ENCODE data around the gene MND1.

The MND1 gene

DNA sequence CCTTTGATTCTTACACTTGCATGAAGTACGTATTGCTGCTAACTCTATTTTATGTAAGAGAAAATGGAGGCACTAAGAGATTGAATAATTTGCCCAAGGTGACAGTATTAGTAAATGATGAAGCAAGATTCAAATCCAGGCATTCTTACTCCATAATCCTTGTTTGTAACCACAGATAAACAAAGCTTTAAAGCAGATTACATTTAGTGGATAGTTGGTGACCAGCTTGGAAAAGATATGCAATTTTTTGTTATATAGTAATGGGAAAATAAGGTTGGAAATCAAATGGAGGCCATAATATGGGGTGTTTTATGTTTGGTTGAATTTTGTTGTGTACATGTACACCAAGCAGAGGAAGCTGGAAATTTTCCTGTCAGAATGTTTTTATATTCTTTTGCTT is 30.8 kb downstream of the MND1 start:
- peaks cover 13% of the 10 kb centered on the region for H3K36me3 ChIP-seq (ENCODE audit: insufficient read depth, insufficient read length, low read length)
- no peaks in the 10 kb centered on the region for H3K4me1 ChIP-seq (ENCODE audit: insufficient read depth, insufficient read length)
- H3K9me3 ChIP-seq (ENCODE audit: insufficient read depth, low read length) = peaks cover 10% of the 10 kb centered on the region
- no peak for DNase-seq (ENCODE audit: low read depth, low spot score)
- no peaks in the 10 kb centered on the region for H3K27me3 ChIP-seq (ENCODE audit: insufficient read depth, insufficient read length)
- H3K4me3 ChIP-seq (ENCODE audit: insufficient read length, low read depth) = no peak overlapping the region
- TF ChIP-seq YY1 (IDR thresholded peaks at IDR 0.05; ENCODE audit: insufficient read depth, insufficient read length) = no peak
- H3K9ac ChIP-seq (ENCODE audit: insufficient read length, low read depth) = no peak overlapping the region

DNA sequence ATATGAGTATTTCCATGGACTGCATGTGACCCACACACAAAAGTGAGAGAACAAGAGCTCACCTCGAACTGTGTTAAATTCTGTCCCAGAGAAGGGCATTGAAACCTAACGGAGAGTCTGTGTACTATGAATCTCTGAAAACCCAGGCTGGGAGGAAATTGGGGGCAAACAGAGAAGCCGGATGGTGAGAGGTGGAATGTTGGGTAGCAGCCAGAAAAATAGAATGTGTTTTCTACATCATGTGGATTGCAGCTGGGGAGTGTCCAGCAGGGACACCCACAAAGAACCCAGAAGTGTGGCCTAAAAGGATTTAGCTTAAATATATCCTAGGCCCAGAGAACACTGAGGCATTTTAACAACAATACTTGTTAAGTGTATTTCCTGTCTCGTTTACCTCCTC is 38.6 kb downstream of the MND1 start:
- peaks cover 2% of the 10 kb centered on the region for H3K36me3 ChIP-seq (ENCODE audit: insufficient read depth, insufficient read length, low read length)
- no peak for DNase-seq (ENCODE audit: low read depth, low spot score)
- TF ChIP-seq ZNF274 (IDR thresholded peaks at IDR 0.05; ENCODE audit: low read depth, low read length) = no peak
- TF ChIP-seq SUZ12 (IDR thresholded peaks at IDR 0.05; ENCODE audit: extremely low read depth, insufficient read depth, insufficient read length) = no peak
- no peak for TF ChIP-seq YY1 (IDR thresholded peaks at IDR 0.05; ENCODE audit: insufficient read depth, insufficient read length)
- H3K4me3 ChIP-seq (ENCODE audit: insufficient read length, low read depth) = no peak overlapping the region
- no peaks in the 10 kb centered on the region for H3K27me3 ChIP-seq (ENCODE audit: insufficient read depth, insufficient read length)
- no peaks in the 10 kb centered on the region for H3K9me3 ChIP-seq (ENCODE audit: insufficient read depth, low read length)
- H3K4me1 ChIP-seq (ENCODE audit: insufficient read depth, insufficient read length) = no peaks in the 10 kb centered on the region
- H3K9ac ChIP-seq (ENCODE audit: insufficient read length, low read depth) = no peak overlapping the region

DNA sequence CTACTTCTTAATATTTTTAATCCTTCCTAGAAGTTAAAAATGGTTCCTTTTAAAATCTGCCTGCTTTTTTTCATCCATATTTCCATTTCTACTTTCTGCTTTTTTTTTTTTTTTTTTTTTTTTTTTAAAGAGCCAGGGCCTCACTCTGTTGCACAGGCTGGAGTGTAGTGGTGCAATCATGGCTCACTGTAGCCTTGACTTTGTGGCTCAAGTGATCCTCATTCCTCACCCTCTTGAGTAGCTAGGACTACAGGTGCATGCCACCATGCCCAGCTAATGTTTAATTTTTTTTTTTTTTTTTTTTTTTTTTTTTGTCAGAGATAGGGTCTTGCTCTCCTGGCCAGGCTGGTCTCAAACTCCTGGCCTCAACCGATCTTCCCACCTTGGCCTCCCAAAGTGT is 39.7 kb downstream of the MND1 start:
- Histone ChIP-seq H3K36me3 (ENCODE audit: insufficient read depth, insufficient read length, low read length) (peaks cover 6% of the 10 kb centered on the region), H3K9me3 (ENCODE audit: insufficient read depth, low read length) (no peaks in the 10 kb centered on the region)

GRCh38 chr4:153385784-153386183 is 41.3 kb downstream of the MND1 start:
- H3K9me3 ChIP-seq (ENCODE audit: insufficient read depth, low read length) = no peaks in the 10 kb centered on the region
- TF ChIP-seq YY1 (IDR thresholded peaks at IDR 0.05; ENCODE audit: insufficient read depth, insufficient read length) = no peak
- H3K9ac ChIP-seq (ENCODE audit: insufficient read length, low read depth) = no peak overlapping the region
- H3K4me1 ChIP-seq (ENCODE audit: insufficient read depth, insufficient read length) = no peaks in the 10 kb centered on the region
- no peaks in the 10 kb centered on the region for H3K27me3 ChIP-seq (ENCODE audit: insufficient read depth, insufficient read length)
- no peak for DNase-seq (ENCODE audit: low read depth, low spot score)
- H3K4me3 ChIP-seq (ENCODE audit: insufficient read length, low read depth) = no peak overlapping the region
- H3K36me3 ChIP-seq (ENCODE audit: insufficient read depth, insufficient read length, low read length) = peaks cover 6% of the 10 kb centered on the region

More for the DNA sequence above, 39.7 kb downstream of the MND1 start:
- H3K27me3 ChIP-seq (ENCODE audit: insufficient read depth, insufficient read length) = no peaks in the 10 kb centered on the region
- no peak for TF ChIP-seq YY1 (IDR thresholded peaks at IDR 0.05; ENCODE audit: insufficient read depth, insufficient read length)
- no peak for TF ChIP-seq SUZ12 (IDR thresholded peaks at IDR 0.05; ENCODE audit: extremely low read depth, insufficient read depth, insufficient read length)
- TF ChIP-seq ZNF274 (IDR thresholded peaks at IDR 0.05; ENCODE audit: low read depth, low read length) = no peak
- H3K9ac ChIP-seq (ENCODE audit: insufficient read length, low read depth) = no peak overlapping the region
- H3K4me3 ChIP-seq (ENCODE audit: insufficient read length, low read depth) = no peak overlapping the region
- no peak for DNase-seq (ENCODE audit: low read depth, low spot score)
- H3K4me1 ChIP-seq (ENCODE audit: insufficient read depth, insufficient read length) = no peaks in the 10 kb centered on the region

DNA sequence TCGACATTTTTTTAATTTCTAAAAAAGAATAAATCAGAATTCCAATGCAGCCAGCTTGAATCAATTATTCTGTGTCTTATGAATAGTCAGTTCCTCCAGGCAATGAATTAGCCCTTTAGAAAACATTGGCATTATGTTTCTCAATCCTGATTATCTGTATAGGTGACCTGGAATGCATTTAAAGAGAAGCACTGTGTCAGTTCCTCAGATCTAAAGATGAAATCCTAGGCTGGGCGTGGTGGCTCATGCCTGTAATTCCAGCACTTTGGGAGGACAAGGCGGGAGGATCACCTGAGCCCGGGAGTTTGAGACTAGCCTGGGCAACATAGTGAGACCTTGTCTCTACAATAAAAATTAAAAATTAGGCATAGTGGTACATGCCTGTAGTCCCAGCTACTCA is 43.5 kb downstream of the MND1 start:
- Histone ChIP-seq H3K4me3 (ENCODE audit: insufficient read length, low read depth) (no peak overlapping the region), H3K36me3 (ENCODE audit: insufficient read depth, insufficient read length, low read length) (peaks cover 6% of the 10 kb centered on the region), H3K27me3 (ENCODE audit: insufficient read depth, insufficient read length) (no peaks in the 10 kb centered on the region), H3K9me3 (ENCODE audit: insufficient read depth, low read length) (no peaks in the 10 kb centered on the region), H3K4me1 (ENCODE audit: insufficient read depth, insufficient read length) (no peaks in the 10 kb centered on the region), H3K9ac (ENCODE audit: insufficient read length, low read depth) (no peak overlapping the region)
- no peak for DNase-seq (ENCODE audit: low read depth, low spot score)
- TF ChIP-seq ZNF274 (IDR thresholded peaks at IDR 0.05; ENCODE audit: low read depth, low read length) (no peak), YY1 (IDR thresholded peaks at IDR 0.05; ENCODE audit: insufficient read depth, insufficient read length) (no peak), SUZ12 (IDR thresholded peaks at IDR 0.05; ENCODE audit: extremely low read depth, insufficient read depth, insufficient read length) (no peak)

DNA sequence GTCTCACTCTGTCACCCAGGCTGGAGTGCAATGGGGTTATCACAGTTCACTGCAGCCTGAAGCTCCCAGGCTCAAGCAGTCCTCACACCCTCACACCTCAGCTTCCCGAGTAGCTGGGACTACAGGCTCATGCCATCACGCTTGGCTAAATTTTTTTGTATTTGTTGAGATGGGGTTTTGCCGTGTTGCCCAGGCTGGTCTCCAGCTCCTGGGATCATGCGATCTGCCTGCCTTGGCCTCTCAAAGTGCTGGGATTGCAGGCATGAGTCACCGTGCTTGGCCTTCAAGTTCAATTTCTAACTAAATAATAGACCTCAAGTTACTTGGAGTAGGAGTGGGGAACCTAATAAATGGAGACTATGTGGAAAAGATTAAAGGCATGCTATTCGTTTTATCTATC is 48.9 kb downstream of the MND1 start:
- no peak for TF ChIP-seq SUZ12 (IDR thresholded peaks at IDR 0.05; ENCODE audit: extremely low read depth, insufficient read depth, insufficient read length)
- no peak for TF ChIP-seq YY1 (IDR thresholded peaks at IDR 0.05; ENCODE audit: insufficient read depth, insufficient read length)
- no peak for TF ChIP-seq ZNF274 (IDR thresholded peaks at IDR 0.05; ENCODE audit: low read depth, low read length)
- Histone ChIP-seq H3K4me1 (ENCODE audit: insufficient read depth, insufficient read length) (no peaks in the 10 kb centered on the region), H3K9ac (ENCODE audit: insufficient read length, low read depth) (no peak overlapping the region), H3K36me3 (ENCODE audit: insufficient read depth, insufficient read length, low read length) (peaks cover 14% of the 10 kb centered on the region), H3K4me3 (ENCODE audit: insufficient read length, low read depth) (no peak overlapping the region), H3K9me3 (ENCODE audit: insufficient read depth, low read length) (no peaks in the 10 kb centered on the region), H3K27me3 (ENCODE audit: insufficient read depth, insufficient read length) (no peaks in the 10 kb centered on the region)
- DNase-seq (ENCODE audit: low read depth, low spot score) = no peak

GRCh38 chr4:153394945-153395344 is 50.5 kb downstream of the MND1 start:
- Histone ChIP-seq H3K36me3 (ENCODE audit: insufficient read depth, insufficient read length, low read length) (peaks cover 17% of the 10 kb centered on the region), H3K4me1 (ENCODE audit: insufficient read depth, insufficient read length) (no peaks in the 10 kb centered on the region)
- no peak for TF ChIP-seq YY1 (IDR thresholded peaks at IDR 0.05; ENCODE audit: insufficient read depth, insufficient read length)

GRCh38 chr4:153398713-153399112 is 54.2 kb downstream of the MND1 start:
- peaks cover 12% of the 10 kb centered on the region; the same call in 1 of the 2 replicates for H3K9me3 ChIP-seq (ENCODE audit: insufficient read depth, low read length)
- H3K9ac ChIP-seq (ENCODE audit: insufficient read length, low read depth) = no peak overlapping the region
- TF ChIP-seq ZNF274 (IDR thresholded peaks at IDR 0.05; ENCODE audit: low read depth, low read length) (no peak), YY1 (IDR thresholded peaks at IDR 0.05; ENCODE audit: insufficient read depth, insufficient read length) (no peak), SUZ12 (IDR thresholded peaks at IDR 0.05; ENCODE audit: extremely low read depth, insufficient read depth, insufficient read length) (no peak)
- H3K4me3 ChIP-seq (ENCODE audit: insufficient read length, low read depth) = no peak overlapping the region
- no peaks in the 10 kb centered on the region for H3K4me1 ChIP-seq (ENCODE audit: insufficient read depth, insufficient read length)
- peaks cover 25% of the 10 kb centered on the region for H3K36me3 ChIP-seq (ENCODE audit: insufficient read depth, insufficient read length, low read length)
- no peak for DNase-seq (ENCODE audit: low read depth, low spot score)
- no peaks in the 10 kb centered on the region for H3K27me3 ChIP-seq (ENCODE audit: insufficient read depth, insufficient read length)

More at GRCh38 chr4:153394945-153395344, 50.5 kb downstream of the MND1 start:
- Histone ChIP-seq H3K9ac (ENCODE audit: insufficient read length, low read depth) (no peak overlapping the region), H3K27me3 (ENCODE audit: insufficient read depth, insufficient read length) (no peaks in the 10 kb centered on the region), H3K4me3 (ENCODE audit: insufficient read length, low read depth) (no peak overlapping the region), H3K9me3 (ENCODE audit: insufficient read depth, low read length) (no peaks in the 10 kb centered on the region)
- DNase-seq (ENCODE audit: low read depth, low spot score) = no peak

Measured in NT2/D1 (cell line).